GM21381 (cell line): ENCODE results near the gene ADAMTSL5.
"Not testable (repeated sequence)": the region's sequence is repeated elsewhere in the genome, so short reads cannot be mapped to it uniquely, and the experiment has no call there.

Experiments
- ATAC-seq: cut with Tn5 transposase; IDR thresholded peaks from one replicate; pipeline ENCODE4 v1.9.1; 2021; ENCODE audit warnings: mild to moderate bottlenecking, moderate library complexity; ENCODE audit not compliant: unreplicated experiment

The ADAMTSL5 gene

GRCh38 chr19:1530856-1531255 lies 18.0 kb upstream of the ADAMTSL5 start:
- not testable (repeated sequence) for ATAC-seq

GRCh38 chr19:1529430-1529816 lies 16.6 kb upstream of the ADAMTSL5 start:
- no peak for ATAC-seq

- no peak for ATAC-seq
Observed at GRCh38 chr19:1528596-1529429, 16.0 kb upstream of the ADAMTSL5 start.

GRCh38 chr19:1527650-1528309 lies 15.0 kb upstream of the ADAMTSL5 start:
- ATAC-seq = no peak

GRCh38 chr19:1526979-1527649 lies 14.3 kb upstream of the ADAMTSL5 start:
- no peak for ATAC-seq

- ATAC-seq = no peak
Observed at GRCh38 chr19:1526066-1526778, 13.4 kb upstream of the ADAMTSL5 start.

- ATAC-seq = no peak
Observed at GRCh38 chr19:1525343-1525742, 12.5 kb upstream of the ADAMTSL5 start.

GRCh38 chr19:1524972-1525325 lies 12.1 kb upstream of the ADAMTSL5 start:
- no peak for ATAC-seq

GRCh38 chr19:1524287-1524971 lies 11.6 kb upstream of the ADAMTSL5 start:
- ATAC-seq = no peak

- no peak for ATAC-seq
Observed at GRCh38 chr19:1523412-1524286, 10.8 kb upstream of the ADAMTSL5 start, which contains the start of gene PLK5. Gene PLK5 (plus strand): TSS chr19:1524077. CDS start chr19:1526997, 2,920 bp downstream.

GRCh38 chr19:1522838-1523237 lies 10.0 kb upstream of the ADAMTSL5 start:
- no peak for ATAC-seq

GRCh38 chr19:1522061-1522460 lies 9.2 kb upstream of the ADAMTSL5 start:
- no peak for ATAC-seq

GRCh38 chr19:1521636-1522035 lies 8.8 kb upstream of the ADAMTSL5 start:
- no peak for ATAC-seq

GRCh38 chr19:1520203-1520780 lies 7.5 kb upstream of the ADAMTSL5 start:
- ATAC-seq = no peak

- ATAC-seq = not testable (repeated sequence)
Observed at GRCh38 chr19:1519802-1520201, 7.0 kb upstream of the ADAMTSL5 start.

GRCh38 chr19:1518471-1518870 lies 5.7 kb upstream of the ADAMTSL5 start:
- no peak for ATAC-seq

- ATAC-seq = no peak
Observed at GRCh38 chr19:1516395-1516753, 3.6 kb upstream of the ADAMTSL5 start.

- ATAC-seq = no peak
Observed at GRCh38 chr19:1514986-1515721, 2.3 kb upstream of the ADAMTSL5 start.

- no peak for ATAC-seq
Observed at GRCh38 chr19:1514295-1514661, 1.5 kb upstream of the ADAMTSL5 start.
